ENCODE results near the gene CCDC107.
"Not testable (repeated sequence)": the region's sequence is repeated elsewhere in the genome, so short reads cannot be mapped to it uniquely, and the experiment has no call there.

CCDC107 gene

GRCh38 chr9:35643046-35643445 is 15.0 kb upstream of the CCDC107 start:
- no peak for DNase-seq (ENCODE audit: low spot score)

DNA sequence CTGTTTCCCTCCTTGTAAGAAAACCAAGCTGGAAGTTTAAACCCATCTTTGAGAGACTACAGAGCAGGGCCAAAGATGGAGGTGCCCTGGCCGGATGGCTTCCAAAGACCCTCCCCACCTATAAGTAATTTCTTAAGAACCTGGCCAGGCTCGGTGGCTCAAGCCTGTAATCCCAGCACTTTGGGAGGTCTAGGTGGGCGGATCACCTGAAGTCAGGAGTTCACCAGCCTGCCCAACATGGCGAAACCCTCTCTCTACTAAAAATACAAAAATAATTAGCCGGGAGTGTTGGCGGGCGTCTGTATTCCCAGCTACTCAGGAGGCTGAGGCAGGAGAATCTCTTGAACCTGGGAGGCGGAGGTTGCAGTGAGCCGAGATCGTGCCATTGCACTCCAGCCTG is 12.4 kb upstream of the CCDC107 start:
- DNase-seq (ENCODE audit: low spot score) = not testable (repeated sequence)

More at GRCh38 chr9:35643046-35643445, 15.0 kb upstream of the CCDC107 start:
- TF ChIP-seq, protein P1, sequence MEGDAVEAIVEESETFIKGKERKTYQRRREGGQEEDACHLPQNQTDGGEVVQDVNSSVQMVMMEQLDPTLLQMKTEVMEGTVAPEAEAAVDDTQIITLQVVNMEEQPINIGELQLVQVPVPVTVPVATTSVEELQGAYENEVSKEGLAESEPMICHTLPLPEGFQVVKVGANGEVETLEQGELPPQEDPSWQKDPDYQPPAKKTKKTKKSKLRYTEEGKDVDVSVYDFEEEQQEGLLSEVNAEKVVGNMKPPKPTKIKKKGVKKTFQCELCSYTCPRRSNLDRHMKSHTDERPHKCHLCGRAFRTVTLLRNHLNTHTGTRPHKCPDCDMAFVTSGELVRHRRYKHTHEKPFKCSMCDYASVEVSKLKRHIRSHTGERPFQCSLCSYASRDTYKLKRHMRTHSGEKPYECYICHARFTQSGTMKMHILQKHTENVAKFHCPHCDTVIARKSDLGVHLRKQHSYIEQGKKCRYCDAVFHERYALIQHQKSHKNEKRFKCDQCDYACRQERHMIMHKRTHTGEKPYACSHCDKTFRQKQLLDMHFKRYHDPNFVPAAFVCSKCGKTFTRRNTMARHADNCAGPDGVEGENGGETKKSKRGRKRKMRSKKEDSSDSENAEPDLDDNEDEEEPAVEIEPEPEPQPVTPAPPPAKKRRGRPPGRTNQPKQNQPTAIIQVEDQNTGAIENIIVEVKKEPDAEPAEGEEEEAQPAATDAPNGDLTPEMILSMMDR (IDR thresholded peaks at IDR 0.05; ENCODE audit: extremely low read depth, missing control alignments) = no peak

GRCh38 chr9:35646153-35646532 is 11.9 kb upstream of the CCDC107 start:
- TF ChIP-seq, protein P1 (IDR thresholded peaks at IDR 0.05; ENCODE audit: extremely low read depth, missing control alignments) = no peak
- peak; percentile 47 for DNase-seq (ENCODE audit: low spot score)

- DNase-seq (ENCODE audit: low spot score) = peak; percentile 91
- TF ChIP-seq, protein P1 (IDR thresholded peaks at IDR 0.05; ENCODE audit: extremely low read depth, missing control alignments) = peak; percentile 98
Observed at GRCh38 chr9:35646533-35647265, 11.4 kb upstream of the CCDC107 start.

GRCh38 chr9:35649431-35650340 is 8.4 kb upstream of the CCDC107 start:
- TF ChIP-seq, protein P1 (IDR thresholded peaks at IDR 0.05; ENCODE audit: extremely low read depth, missing control alignments) = no peak
- peak; percentile 40 for DNase-seq (ENCODE audit: low spot score)

DNA sequence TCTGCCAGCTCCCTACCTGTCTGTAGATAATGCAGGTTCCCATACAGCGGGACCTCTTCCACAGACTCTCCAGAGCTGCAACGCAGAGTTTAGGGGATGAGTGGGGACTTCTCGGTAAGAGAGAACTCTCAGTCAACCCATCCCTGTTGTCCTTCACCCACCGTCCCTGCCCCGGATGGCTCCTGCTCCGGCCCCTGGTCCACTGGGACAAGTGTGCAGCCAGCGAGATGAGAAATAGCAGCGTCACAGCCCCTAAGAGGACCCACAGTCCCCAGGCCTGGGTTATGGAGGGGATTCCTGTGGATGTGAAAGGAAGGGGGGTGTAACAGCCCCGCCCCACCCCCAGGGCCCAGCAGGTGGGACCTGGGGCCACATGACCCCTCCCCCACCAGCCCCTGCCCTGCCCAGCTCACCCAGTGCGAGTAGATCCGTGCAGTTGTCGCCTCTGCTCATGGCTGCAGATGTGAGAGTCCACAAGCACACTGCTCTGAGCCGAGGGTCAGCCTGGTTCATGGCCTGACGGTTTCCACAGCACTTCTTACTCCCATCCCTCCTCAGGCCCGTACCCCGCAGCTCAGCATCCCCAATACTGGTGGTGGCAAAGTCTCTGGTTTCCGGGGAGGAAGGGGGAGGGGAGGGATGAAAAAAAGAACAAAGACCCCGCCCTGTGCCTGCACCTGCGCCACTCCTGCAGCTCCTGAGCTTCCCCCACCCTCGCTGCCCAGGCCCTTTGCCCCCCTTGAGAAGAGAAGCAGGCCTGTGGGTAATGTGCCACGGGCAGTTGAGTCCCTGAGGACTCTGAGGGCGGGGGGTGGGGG is 7.5 kb upstream of the CCDC107 start, which contains the start of gene SIT1:
SIT1 (minus strand) TSS at position 591 of the 818 bp plus-strand sequence; CDS start at position 513, 78 bp downstream.
- peak; percentile 65 for DNase-seq (ENCODE audit: low spot score)
- TF ChIP-seq, protein P1 (IDR thresholded peaks at IDR 0.05; ENCODE audit: extremely low read depth, missing control alignments) = no peak
